Right hindlimb (tissue), 1 donor: Measurements from ENCODE around the gene TAF1L.

ENCODE experiments used
- DNase-seq: peaks from one replicate; pipeline ENCODE4 v3.0.0-alpha.2; 2018

The TAF1L gene

DNA sequence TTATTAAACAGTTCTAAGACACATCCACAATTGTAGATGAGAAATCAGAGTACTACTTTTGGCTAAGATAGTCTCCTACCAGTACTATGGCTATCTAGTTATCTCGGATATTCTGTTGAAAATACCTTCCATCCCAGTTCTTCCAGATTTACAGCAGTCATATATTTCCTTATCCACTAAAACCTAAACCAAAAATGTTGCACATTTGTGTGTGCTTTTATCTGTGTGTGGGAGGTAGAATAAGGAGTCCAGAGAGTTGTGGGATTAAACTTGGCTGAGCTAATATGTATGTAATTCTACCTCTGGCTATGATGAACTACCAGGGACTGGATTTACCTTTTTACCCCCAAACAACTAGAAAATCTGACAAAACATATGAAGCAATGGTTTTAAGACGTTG, 45.0 kb downstream of the TAF1L start:
- DNase-seq = no peak

DNA sequence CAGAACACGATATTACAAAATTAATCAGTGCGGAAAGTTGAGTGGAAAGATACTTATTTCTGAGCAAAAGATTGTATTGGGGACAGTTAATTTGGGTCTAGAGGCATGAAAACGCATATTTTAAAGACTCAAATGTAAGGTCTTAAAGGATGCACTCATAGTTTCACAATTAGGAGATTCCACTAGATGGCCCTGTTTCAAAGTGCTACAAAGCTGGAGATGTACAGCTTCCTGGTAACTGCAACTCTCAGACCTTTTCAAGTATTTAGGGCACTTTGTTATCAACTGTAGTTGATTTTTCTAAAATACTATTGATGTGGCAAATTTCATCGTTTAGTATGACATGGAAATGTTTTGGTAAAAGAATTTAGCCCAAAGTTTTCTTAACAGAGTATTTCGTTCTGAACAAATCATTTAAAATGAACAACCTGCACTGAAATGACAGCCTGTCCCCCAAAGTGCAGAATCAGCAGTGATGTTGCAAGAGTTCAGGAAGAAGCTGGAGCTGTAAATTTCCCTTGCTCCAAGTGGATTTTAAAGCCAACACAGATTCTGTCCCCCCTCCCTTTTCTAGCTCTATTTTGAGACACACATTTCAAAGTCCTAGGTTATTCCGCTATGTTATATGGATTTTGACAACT, 46.3 kb downstream of the TAF1L start:
- DNase-seq = no peak

GRCh38 chr9:32587901-32588300, 47.6 kb downstream of the TAF1L start:
- DNase-seq = no peak

DNA sequence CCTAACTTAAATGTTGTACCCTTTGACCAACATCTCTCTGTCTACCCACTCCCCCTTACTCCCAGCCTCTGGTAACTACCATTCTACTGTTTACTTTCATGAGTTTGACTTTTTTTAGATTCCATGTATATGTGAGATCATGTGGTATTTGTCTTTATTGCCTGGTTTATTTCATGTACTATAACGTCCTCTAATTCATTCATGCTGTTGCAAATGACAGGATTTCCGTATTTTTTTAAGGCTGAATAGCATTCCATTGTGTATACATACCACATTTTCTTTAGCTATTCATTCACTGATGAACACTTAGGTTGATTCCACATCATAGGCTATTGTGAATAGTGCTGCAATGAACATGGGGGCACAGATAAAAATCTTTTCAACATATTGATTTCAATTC, 50.7 kb downstream of the TAF1L start:
- DNase-seq = no peak

DNA sequence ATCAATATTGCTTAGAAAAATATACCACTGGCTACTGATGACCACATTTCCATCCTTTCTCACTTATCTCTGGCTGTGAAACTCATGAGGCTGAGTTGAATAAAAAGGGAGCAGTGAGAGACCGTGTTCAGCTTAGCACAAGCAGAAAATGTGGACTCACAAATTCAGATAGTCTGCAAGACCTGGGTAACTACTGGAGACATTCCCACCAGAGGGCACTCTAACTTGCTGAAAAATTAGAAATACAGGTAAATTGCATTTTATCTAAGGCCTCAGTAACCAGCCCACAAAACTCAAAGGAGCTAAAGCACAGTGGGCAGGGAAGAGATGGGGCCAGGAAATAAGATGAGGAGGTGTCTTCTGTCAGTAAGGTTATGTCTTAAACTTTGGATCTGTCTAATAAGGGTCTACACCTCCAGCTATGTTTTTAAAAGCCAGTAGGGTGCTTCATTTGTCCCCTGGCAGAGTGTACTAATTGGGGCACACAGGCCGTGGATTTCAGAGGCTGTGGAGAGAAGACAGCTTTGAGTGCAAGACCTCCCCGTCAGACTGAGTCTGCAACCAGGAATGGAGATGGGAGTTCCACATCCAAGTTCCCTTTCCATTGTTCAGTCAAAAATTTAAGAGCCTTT, 53.8 kb downstream of the TAF1L start:
- DNase-seq = no peak

DNA sequence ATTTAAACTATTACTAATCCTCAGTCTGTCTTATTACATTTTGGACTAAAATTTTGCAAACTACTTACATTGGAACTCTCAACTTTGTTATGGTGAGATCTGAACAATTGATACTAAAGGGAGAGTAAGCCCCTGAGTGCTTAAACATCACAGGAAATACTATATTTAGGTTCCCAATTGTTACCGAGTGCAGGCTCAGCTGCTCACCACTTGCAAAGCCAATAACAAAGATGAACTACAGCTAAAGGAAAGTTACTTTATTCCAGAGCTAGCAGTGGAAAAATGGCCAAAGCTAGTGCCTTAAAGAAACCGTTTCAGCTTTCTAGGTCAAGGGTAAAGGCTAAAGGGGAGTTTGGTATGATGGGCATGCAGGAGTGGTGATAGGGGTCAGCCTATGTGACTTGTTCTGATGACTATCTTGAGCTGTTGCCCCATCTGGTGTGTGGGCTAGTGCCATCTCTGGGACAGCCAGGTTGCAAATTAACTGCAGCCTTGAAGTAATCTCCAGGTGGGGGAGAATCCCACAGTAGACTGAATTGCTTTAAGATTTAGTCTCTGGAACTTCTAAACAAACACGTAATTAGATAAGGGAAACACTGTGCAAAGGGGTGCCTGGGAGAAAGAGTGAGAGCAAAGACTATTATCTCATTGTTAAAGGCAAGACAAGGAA, 54.7 kb downstream of the TAF1L start:
- no peak for DNase-seq

- peak; percentile 69 for DNase-seq
These were observed 55.6 kb downstream of the TAF1L start for GRCh38 chr9:32579706-32580331.
